GM23248 (cell line): Measurements from ENCODE around the gene TBL1Y.

ENCODE experiments used
- EZH2 ChIP-seq: fragments of 200-600 bp; sonication (generic); IDR thresholded peaks from 2 replicates; pipeline ENCODE4 v1.6.1; 2018; ENCODE audit warnings: antibody characterized with exemption, mild to moderate bottlenecking; ENCODE audit not compliant: insufficient read depth, poor library complexity, severe bottlenecking
- EZH2phosphoT487 ChIP-seq: fragments of 200-600 bp; sonication (generic); IDR thresholded peaks from 2 replicates; pipeline ENCODE4 v1.6.1; 2018; ENCODE audit warnings: antibody characterized with exemption, moderate library complexity, mild to moderate bottlenecking, low read depth; ENCODE audit not compliant: insufficient read depth

GRCh38 chrY:7007911-7008310, 97.4 kb downstream of the TBL1Y start:
- TF ChIP-seq EZH2 (no peak), EZH2phosphoT487 (no peak)
